GM21367 (cell line): ENCODE data around the gene ANKRD42.
"Not testable (repeated sequence)": the region's sequence is repeated elsewhere in the genome, so short reads cannot be mapped to it uniquely, and the experiment has no call there.

ENCODE experiments used
- ATAC-seq: cut with Tn5 transposase; IDR thresholded peaks from one replicate; pipeline ENCODE4 v1.9.1; 2021; ENCODE audit not compliant: unreplicated experiment

ANKRD42 gene

DNA sequence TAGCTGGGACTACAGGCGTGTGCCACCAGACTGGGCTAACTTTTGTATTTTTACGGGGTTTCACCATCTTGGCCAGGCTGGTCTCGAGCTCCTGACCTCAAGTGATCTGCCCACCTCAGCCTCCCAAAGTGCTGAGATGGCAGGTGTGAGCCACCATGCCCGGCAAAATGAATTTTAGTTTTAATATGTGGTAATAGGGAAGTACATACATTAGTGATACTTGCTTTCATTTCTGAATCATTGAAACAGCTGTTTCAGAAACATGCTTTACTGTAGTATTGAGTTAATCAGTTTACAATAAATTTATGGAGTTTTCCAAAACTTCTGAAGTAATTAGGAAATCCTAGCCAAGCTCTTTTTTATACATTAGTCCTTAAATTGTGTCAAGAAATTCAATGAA, 21.0 kb upstream of the ANKRD42 start:
- ATAC-seq = no peak

DNA sequence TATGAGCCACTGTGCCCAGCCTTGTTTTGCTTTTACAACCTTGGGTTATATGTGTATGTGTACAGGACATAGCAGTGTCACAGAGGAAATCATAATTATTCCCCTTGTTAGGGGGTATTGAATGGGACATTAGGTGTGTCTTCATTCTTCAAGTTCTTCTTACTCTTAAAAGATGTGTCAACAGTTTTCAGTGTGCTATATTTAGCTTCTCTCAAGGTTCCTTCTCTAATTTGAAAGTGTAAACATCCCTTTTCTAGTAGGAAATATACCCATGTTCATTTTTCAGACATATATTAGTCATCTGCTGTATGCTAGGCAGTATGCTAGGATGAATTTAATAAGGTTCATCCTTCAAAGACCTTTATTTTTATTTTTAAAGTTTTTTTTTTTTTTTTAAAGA, 19.5 kb upstream of the ANKRD42 start:
- no peak for ATAC-seq

DNA sequence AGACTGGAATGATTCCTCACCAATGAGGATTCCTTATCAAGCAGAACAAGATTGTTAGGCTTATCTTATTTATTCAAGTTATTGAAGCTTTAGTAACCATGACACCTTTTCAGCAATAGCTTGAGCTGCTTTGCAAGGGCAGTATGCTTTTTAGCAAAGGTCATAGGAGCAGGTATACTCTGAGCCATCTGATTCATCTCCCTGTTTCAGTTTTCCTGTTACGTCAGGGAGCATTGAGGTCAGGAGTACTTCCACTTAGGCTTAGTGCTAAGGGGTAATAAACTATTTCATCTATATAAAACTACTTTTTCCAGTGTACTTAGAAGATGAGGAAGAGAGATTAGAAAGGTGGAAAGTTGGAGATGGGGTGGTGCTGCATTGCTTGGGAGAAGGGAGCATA, 17.7 kb upstream of the ANKRD42 start:
- ATAC-seq = no peak

DNA sequence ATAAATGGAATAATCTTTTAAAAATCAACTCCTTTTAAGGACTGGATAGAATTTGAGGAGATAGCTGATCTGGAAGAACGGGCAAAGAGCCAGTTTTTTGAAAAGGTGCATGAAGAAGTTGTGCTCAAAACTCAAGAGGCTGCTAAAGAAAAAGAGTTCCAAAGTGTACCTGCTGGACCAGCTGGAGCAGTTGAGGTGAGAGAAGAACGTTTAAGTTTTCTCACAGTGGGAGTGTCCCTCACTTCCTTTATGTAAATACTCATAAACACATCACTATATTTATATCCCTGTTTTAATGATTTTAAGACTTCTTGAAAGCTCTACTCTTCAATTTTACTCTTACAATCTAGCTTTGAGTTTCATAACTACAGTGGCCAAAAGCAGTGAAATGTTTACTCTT, 11.7 kb upstream of the ANKRD42 start:
- no peak for ATAC-seq

DNA sequence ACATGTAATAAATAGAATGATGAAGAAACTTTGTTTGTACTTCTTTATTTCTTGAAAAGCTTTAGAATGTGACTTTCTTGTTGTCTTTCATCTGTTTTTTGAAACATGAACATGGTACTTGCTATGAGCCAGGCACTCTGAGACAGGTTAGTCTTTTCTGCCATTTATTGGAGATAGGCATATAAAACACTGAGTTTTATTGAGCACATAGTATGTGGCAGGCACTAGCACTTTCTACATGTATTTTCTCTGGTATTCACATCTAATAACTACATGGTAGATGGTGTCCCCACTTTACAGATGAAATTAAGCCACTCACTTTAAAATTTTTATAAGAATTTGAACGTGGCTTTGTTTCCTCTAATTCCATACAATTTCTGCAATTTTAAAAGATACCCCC, 7.7 kb upstream of the ANKRD42 start:
- no peak for ATAC-seq

DNA sequence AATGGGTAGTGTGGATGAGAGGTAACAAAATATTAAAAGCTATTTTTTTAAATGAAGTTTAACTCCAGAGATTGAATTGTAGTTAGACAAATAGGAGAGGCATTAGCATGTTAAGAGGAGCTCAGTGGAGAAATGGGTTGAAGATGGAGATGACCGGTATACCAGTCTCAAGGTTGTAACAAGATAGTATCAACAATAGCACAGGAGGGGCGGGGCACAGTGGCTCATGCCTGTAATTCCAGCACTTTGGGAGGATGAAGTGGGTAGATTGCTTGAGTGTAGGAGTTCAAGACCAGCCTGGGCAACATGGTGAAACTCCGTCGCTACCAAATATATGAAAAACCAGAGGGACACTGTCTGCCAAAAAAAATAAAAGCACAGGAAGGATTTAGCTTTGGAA, 6.0 kb upstream of the ANKRD42 start:
- no peak for ATAC-seq

DNA sequence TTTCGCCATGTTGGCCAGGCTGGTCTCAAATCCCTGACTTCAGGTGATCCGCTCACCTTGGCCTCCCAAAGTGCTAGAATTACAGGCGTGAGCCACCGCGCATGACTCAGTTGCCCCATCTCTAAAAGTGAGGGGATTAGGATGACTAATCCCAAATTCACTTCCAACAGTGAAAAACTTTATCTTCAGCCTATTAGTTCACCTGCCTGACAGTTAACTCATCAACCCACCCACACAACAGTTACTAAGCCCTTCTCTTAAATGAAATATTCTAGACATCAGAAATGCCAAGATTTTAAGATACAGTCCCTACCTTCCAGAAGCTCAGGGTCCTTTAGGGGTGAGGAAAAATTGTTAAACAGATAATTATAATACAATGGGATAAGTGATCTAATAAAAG, 2.0 kb upstream of the ANKRD42 start:
- ATAC-seq = no peak

DNA sequence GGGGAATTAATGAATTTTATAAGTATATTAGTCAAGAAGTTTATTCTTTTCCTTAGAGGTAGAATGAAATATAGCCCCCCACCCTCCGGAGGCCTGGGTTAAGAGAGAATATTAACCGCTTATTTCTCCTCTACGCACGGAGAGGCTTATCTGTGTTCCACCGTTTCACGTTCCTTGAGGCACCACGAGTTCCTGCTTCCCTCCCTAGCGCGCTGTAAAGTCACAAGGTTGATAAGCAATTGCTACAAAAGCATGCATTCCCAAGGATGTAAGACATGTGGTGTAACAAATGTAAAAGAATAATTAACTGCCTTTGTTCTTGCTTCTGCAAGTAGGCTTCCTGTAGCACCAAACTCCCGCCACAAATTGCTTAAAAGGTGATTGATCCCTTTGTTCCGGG, 1.5 kb upstream of the ANKRD42 start:
- no peak for ATAC-seq

DNA sequence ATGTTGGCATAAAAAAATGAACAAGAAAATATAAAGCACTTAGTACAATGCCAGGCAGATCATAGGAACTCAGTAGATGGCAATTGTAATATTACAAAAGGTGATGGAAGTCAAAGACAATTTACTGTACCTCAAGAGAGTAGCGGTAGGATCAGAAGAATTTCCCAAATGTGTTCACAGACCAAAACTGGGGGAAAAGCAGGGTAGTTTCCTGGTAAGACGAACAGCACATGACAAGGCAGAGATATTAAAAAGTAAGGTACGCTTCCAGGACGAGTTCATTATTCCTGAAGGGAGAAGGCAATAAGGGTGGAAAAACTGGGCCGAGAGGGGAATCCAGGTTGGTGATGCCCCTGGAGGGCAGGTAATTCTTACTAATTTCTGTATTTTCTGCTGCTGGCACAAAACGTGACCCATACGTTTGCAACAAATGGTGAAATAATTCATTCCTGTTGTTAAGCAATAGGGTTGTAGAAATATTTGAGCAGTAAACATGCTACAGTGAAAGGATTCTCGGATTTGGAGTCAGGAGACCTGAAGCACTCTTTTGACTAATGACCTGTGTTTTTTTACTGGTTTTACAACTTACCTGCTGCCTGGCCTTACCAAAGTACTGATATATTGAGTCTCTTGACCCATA, 786 bp upstream of the ANKRD42 start:
- ATAC-seq = no peak

DNA sequence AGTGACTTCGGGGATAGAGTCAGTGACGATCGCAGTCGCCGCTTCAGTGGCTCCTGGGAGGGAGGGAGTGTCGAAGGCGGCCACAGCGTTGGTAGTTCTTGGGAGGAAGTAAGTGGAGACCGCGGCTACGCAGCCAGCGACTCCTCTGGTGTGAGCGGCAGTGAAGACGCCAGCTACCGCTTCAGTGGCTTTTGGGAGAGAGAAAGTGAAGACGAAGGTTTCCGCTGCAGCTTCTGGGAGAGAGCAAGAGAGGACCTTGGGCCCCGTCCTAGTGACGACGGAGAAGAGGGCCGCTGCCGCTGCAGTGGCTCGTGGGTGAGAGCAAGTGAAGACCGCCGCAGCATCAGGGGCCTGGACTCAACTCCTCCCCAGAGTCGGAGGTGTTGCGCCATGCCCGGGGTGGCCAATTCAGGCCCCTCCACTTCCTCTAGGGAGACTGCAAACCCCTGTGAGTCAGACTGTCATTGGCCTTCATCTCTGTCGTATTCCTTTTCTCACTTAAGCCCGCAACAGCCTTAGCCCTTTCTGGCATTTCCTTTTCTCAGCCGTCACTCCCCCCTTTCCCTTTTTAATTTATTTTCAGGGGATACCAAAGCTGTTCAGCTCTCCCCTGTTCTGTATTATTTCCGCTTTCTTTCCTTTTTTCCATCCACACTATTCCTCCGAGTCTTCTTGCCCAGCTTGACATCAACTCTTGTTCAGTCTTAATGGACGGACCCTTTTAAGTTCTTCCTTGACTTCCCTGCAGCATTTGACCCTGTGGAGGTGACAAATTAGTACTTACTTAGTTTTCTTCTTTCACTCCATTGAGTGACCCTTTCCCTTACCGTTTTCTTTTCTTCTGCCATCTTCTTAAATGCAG, 1.0 kb downstream of the ANKRD42 start:
- peak; percentile 49 for ATAC-seq

DNA sequence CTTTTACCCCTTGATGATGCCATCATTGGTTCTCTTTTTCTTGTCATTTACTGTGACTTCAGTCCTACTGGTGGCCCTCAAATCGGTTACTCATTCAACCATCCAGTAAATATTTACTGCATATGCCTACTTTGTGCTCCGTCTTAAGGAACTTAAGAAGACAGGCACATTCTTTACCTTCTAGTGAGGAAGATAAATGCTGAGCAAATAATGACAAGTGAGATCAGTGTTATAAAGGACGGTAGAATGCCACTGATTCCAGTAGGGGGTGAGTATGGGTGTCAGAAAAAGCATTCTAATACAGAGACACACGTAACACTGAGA, 1.6 kb downstream of the ANKRD42 start:
- ATAC-seq = no peak

DNA sequence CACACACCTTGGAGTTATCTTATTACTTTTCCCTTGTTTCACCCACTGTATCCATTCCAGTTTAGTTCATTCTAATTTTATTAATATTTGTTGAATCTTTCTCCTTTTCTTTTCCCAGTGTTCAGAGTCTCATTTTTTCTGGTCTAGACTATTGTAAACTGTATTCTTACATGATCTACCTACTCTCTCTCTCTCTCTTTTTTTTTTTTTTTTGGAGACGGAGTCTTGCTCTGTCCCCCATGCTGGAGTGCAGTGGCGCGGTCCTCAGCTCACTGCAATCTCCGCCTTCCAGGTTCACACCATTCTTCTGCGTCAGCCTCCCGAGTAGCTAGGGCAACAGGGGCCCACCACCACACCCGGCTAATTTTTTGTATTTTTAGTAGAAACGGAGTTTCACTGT, 2.1 kb downstream of the ANKRD42 start:
- ATAC-seq = no peak

DNA sequence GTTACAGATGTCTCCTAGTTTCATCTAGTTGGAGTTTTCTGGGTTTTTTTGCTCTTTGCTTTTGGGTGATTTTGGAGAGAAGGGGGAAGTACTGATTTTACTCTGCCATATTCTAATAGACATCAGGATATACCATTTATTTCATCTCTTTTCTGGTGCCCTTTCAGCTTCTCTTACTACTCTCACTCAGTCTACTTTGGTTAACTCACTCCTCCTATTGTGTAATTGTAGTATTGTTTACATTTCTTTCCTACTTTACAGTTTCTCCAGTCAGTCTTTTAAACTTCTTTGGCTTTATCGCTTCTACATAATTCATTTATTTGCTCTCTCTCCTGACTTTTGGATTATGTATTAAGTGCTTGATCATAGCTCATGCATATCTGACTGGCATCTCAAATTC, 6.5 kb downstream of the ANKRD42 start:
- ATAC-seq = no peak

DNA sequence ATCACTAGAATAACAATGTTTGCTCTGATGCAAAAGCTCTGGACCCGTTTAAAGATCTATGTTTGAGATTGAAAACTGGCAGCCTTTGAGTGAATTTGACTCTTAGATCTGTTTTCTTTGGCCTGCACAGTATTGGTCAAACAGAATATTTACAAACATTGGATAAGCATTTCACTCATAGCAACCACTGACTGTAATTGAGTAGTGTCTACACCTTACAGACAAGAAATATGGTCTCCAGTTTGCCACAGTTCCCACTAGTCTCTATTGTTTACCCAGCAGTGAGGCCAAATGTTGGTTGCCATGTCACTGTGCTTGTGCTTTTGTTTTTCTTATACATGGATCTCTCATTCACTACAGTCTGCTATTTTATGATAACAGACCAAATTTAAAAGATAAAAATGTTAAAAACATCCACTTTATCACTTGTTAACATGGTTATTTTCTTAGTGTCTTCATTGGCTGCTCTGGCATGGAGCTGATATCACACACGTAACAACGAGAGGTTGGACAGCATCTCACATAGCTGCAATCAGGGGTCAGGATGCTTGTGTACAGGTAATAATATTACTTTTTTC, 12.2 kb downstream of the ANKRD42 start:
- no peak for ATAC-seq

DNA sequence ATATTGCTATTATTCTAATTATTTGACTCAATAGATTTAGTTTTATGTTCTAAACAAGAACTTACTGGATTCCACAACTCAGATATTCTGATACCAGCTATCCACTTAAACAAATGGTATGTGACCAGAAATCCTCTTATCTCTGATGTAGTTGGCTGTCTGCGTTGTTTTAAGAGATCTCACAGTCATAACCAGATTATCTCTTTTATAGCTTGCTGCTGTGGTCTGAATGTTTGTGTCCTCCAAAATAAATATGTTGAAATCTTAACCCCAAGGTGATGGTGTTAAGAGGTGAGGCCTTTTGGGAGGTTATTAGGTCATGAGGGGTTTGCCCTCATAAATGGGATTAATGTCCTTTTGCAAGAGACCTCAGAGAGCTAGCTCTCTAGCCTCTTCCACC, 12.7 kb downstream of the ANKRD42 start:
- no peak for ATAC-seq

DNA sequence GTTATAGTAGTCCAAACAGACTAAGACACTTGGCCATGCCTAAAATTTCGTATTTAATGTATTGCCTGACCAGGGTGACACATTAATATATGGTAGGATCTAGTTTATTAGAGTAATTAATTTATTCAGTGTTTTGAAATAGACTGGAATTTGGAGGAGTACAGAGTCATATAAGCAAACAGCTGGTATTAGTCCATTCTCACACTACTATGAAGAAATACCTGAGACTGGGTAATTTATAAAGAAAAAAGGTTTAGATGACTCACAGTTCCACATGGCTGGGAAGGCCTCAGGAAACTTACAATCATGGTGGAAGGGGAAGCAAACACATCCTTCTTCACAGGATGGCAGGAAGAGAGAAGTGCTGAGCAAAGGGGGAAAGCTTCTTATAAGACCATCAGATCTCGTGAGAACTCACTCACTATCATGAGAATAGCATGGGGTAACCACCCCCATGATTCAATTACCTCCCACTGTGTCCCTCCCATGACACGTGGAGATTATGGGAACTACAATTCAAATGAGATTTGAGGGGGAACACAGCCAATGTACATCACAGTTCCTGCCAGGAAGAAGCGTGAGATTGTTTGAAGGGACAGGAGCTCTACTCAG, 13.4 kb downstream of the ANKRD42 start:
- ATAC-seq = not testable (repeated sequence)

DNA sequence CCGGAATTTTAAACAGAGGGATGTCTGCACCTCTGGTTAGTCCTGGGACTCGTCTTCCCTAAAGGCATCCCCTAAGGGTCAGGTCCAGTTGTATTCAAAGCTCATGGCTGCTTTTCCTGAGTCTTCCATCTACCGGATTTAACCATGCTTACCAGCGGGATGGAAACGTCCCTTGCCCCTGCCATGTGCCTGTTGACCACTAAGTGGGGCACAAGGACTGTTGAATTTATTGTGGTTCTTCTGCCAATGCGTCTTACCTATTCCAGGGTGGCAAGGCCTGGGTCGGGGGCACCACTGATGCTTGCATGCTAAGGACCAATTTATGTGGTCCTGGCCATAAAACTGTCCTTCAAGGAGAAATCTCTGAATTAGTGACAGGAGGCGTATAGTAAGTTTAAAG, 25.6 kb downstream of the ANKRD42 start:
- no peak for ATAC-seq

DNA sequence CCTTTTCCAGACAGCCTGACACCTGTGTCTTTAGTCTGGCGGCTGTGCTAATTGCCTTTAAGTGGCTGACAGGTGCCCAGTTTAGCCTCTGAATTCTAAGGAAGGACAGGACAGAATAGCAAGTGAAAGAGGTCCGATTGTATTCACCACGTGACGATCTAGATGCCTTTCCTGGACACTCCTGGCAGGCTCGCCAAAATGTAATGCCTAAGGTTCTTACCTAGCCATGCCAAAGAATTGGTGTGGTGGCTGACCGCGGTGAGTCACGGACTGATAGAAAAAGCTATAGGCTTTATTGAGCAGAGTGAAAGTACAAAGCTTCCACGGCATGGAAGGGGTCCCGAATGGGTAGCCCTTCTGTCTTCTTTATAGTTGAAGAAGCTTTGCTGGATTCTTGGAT, 26.7 kb downstream of the ANKRD42 start:
- no peak for ATAC-seq

DNA sequence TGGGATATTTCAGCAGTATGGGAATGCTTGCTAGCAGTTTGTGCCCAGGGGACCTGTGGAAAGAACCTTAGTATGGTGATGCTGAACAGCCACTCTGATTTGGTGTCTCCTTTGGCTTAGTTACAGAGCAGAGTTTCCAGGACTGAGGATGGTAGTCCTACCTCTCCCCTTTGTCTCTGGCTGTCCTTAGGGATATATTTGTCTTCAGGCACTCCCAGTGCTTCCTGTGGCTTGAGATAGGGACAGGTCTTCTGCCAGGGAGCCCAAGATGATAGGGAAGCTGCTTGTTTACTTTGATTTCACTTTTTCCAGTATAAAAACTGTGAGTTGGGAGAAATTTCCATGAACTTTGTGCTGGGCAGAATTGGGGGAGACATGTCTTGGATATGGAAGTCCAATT, 28.2 kb downstream of the ANKRD42 start:
- ATAC-seq = no peak

DNA sequence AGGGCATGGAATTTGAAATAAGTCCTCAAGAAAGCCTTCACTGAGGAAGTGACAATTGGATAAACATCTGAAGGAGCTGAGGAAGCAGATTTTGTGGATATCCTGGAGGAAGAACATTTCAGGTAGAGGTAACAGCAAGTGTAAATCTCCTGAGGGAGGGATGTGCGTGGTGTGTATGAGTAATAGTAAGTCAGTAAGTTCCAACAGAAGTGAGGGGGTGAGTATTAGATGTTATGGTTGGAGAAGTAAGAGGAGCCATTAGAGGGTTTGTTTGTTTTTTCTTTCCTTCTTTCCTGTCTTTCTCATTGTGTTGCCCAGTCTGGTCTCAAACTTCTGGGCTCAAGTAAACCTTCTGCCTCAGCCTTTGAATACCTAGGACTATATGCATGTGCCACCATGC, 29.0 kb downstream of the ANKRD42 start:
- ATAC-seq = no peak

DNA sequence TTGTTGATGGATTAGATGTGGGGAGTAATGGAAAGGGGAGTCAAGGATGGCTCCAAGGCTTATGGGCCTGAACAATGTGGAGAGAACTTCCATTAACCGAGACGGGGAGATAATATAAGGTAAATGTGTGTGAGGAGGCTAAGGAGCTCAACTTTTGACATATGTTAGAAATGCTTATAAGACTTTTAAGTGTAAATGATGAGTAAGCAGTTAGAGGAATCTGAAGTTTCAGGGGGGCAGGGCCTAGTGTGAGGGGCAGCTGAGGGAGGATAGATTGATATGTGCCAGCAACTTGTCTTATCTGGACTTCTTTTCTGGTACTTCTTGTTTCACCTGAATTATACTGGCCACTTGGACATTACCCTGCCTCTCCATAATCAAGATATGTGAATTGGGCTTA, 29.9 kb downstream of the ANKRD42 start:
- no peak for ATAC-seq

DNA sequence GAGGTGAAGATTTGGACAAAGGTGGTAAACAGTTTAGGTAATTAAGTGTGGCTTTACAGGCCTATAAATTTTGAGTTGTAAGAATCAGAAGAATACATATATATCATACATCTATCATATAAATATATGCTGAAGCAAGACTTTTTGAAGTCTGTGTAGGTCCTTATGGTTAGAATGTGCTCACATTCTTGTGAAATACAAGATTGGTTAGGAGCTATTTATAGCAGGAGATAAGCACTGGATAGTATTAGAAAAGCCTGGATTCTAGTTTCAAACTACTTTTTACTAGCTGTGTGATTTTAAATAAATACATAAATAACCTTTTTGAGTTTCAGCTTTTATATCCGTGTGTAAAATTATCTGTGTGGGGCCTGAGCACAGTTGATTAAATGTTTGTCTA, 42.3 kb downstream of the ANKRD42 start:
- ATAC-seq = no peak
